ENCODE measurements around the gene ZFHX2. TPM values are rescaled to one million over a fixed set of nuclear protein-coding genes. Genes with fewer than 3 reads are reported as not detected.

The ZFHX2 gene
- total and polyA plus RNA-seq, 2 of the 13 experiments (the other 11 are each of a cell fraction or from before 2014, with no cell fraction given): 0.17 to 0.44 TPM

DNA sequence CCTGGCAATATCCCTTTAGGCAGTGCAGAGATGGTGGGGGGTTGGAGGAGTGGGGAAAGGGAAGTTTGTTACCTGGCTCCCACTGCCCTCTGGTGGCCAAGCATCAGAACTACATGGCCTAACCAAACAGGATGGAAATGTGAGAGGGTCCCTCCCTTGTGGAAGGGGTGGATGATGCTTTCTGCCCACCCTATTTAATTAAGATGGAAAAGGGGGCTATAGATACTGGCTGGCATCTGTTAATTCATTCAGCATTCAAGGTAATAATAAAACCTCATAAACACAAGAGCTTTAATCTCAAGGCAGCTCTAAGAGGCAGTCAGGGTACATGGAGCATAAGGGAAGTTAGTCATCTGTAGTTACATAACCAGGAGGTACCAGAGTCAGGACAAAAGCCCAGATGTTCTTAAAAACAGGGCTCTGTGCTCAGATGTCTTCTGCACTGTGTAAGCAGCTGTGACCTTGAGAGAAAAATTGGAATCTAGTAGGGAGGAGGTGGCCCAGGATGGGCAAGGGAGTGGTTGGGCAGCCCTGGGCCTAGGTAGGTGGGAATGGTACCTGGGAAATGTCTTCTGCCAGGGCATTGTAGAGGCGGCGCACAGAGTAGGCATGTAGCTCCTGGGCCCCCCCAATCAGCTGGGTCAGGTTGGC, 11.4 kb upstream of the ZFHX2 start (continued):
- peak; percentile 27 for TF ChIP-seq RBM22 (optimal IDR thresholded peaks at IDR 0.05; ENCODE audit: low read length)
- TF ChIP-seq ZNF652 (CRISPR knock-in tag; IDR thresholded peaks at IDR 0.05; ENCODE audit: borderline replicate concordance, low read depth): no peak
- TF ChIP-seq SMAD9 (CRISPR knock-in tag; IDR thresholded peaks at IDR 0.05): no peak
- no peak for TF ChIP-seq ETV5 (CRISPR knock-in tag; IDR thresholded peaks at IDR 0.05; ENCODE audit: borderline replicate concordance)
- TF ChIP-seq DR1 (CRISPR knock-in tag; IDR thresholded peaks at IDR 0.05): no peak
- TF ChIP-seq DMAP1 (CRISPR knock-in tag; IDR thresholded peaks at IDR 0.05): no peak
- TF ChIP-seq, protein P1, sequence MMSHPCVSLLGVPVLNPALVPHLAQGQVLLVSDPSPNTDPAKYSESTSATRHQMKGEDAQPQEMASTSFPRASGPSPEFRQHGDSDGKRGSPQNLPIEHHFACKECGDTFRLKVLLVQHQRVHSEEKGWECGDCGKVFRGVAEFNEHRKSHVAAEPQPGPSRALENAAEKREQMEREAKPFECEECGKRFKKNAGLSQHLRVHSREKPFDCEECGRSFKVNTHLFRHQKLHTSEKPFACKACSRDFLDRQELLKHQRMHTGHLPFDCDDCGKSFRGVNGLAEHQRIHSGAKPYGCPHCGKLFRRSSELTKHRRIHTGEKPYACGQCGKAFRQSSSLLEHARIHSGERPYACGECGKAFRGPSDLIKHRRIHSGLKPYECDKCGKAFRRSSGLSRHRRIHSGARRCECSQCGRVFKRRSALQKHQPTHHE (CRISPR knock-in tag; IDR thresholded peaks at IDR 0.05; ENCODE audit: borderline replicate concordance): no peak
- TF ChIP-seq, protein P2, sequence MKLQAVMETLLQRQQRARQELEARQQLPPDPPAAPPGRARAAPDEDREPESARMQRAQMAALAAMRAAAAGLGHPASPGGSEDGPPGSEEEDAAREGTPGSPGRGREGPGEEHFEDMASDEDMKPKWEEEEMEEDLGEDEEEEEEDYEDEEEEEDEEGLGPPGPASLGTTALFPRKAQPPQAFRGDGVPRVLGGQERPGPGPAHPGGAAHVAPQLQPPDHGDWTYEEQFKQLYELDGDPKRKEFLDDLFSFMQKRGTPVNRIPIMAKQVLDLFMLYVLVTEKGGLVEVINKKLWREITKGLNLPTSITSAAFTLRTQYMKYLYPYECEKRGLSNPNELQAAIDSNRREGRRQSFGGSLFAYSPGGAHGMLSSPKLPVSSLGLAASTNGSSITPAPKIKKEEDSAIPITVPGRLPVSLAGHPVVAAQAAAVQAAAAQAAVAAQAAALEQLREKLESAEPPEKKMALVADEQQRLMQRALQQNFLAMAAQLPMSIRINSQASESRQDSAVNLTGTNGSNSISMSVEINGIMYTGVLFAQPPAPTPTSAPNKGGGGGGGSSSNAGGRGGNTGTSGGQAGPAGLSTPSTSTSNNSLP (IDR thresholded peaks at IDR 0.05; ENCODE audit: low read depth, low read length): 0 out of 2 replicates have a peak, but pooled peaks have one; percentile 20
- TF ChIP-seq, protein P3, sequence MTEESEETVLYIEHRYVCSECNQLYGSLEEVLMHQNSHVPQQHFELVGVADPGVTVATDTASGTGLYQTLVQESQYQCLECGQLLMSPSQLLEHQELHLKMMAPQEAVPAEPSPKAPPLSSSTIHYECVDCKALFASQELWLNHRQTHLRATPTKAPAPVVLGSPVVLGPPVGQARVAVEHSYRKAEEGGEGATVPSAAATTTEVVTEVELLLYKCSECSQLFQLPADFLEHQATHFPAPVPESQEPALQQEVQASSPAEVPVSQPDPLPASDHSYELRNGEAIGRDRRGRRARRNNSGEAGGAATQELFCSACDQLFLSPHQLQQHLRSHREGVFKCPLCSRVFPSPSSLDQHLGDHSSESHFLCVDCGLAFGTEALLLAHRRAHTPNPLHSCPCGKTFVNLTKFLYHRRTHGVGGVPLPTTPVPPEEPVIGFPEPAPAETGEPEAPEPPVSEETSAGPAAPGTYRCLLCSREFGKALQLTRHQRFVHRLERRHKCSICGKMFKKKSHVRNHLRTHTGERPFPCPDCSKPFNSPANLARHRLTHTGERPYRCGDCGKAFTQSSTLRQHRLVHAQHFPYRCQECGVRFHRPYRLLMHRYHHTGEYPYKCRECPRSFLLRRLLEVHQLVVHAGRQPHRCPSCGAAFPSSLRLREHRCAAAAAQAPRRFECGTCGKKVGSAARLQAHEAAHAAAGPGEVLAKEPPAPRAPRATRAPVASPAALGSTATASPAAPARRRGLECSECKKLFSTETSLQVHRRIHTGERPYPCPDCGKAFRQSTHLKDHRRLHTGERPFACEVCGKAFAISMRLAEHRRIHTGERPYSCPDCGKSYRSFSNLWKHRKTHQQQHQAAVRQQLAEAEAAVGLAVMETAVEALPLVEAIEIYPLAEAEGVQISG (CRISPR knock-in tag; IDR thresholded peaks at IDR 0.05): 0 out of 2 replicates have a peak, but pooled peaks have one; percentile 25
- no peak for TF ChIP-seq AGO2 (optimal IDR thresholded peaks at IDR 0.05; ENCODE audit: low read depth, low read length)
- TF ChIP-seq MAZ (IDR thresholded peaks at IDR 0.05; ENCODE audit: borderline replicate concordance, low read depth, low read length): peak; percentile 58; the same call in 1 of the 2 replicates
- TF ChIP-seq MAZ (CRISPR knock-in tag; IDR thresholded peaks at IDR 0.05; ENCODE audit: low read depth): no peak
- TF ChIP-seq, protein P4, sequence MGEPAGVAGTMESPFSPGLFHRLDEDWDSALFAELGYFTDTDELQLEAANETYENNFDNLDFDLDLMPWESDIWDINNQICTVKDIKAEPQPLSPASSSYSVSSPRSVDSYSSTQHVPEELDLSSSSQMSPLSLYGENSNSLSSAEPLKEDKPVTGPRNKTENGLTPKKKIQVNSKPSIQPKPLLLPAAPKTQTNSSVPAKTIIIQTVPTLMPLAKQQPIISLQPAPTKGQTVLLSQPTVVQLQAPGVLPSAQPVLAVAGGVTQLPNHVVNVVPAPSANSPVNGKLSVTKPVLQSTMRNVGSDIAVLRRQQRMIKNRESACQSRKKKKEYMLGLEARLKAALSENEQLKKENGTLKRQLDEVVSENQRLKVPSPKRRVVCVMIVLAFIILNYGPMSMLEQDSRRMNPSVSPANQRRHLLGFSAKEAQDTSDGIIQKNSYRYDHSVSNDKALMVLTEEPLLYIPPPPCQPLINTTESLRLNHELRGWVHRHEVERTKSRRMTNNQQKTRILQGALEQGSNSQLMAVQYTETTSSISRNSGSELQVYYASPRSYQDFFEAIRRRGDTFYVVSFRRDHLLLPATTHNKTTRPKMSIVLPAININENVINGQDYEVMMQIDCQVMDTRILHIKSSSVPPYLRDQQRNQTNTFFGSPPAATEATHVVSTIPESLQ (CRISPR knock-in tag; conservative IDR thresholded peaks at IDR 0.05): no peak
- peak; percentile 13 for TF ChIP-seq ZNF883 (CRISPR knock-in tag; IDR thresholded peaks at IDR 0.05; ENCODE audit: not compliant biosample characterization)
- 0 out of 2 replicates have a peak, but pooled peaks have one; percentile 41 for TF ChIP-seq SMAD1 (CRISPR knock-in tag; IDR thresholded peaks at IDR 0.05; ENCODE audit: borderline replicate concordance, low read depth)
- peak; percentile 91 for TF ChIP-seq STAG1 (CRISPR knock-in tag; IDR thresholded peaks at IDR 0.05)
- no peak for TF ChIP-seq ARNTL (CRISPR knock-in tag; IDR thresholded peaks at IDR 0.05)
- TF ChIP-seq ZNF567 (CRISPR knock-in tag; IDR thresholded peaks at IDR 0.05; ENCODE audit: borderline replicate concordance): peak; percentile 65; the same call in 1 of the 2 replicates
- TF ChIP-seq ZNF12 (CRISPR knock-in tag; IDR thresholded peaks at IDR 0.05): peak; percentile 39; the same call in 1 of the 2 replicates
- no peak for TF ChIP-seq ESRRA (CRISPR knock-in tag; IDR thresholded peaks at IDR 0.05; ENCODE audit: low read depth)
- TF ChIP-seq YEATS2 (CRISPR knock-in tag; IDR thresholded peaks at IDR 0.05; ENCODE audit: borderline replicate concordance): peak; percentile 45
- TF ChIP-seq KLF13 (CRISPR knock-in tag; IDR thresholded peaks at IDR 0.05): peak; percentile 45; the same call in 1 of the 2 replicates
- TF ChIP-seq ZNF350 (CRISPR knock-in tag; IDR thresholded peaks at IDR 0.05; ENCODE audit: borderline replicate concordance, low read depth): peak; percentile 70

All from HepG2 (cell line).